ENCODE data around the gene WDFY2.

DNA sequence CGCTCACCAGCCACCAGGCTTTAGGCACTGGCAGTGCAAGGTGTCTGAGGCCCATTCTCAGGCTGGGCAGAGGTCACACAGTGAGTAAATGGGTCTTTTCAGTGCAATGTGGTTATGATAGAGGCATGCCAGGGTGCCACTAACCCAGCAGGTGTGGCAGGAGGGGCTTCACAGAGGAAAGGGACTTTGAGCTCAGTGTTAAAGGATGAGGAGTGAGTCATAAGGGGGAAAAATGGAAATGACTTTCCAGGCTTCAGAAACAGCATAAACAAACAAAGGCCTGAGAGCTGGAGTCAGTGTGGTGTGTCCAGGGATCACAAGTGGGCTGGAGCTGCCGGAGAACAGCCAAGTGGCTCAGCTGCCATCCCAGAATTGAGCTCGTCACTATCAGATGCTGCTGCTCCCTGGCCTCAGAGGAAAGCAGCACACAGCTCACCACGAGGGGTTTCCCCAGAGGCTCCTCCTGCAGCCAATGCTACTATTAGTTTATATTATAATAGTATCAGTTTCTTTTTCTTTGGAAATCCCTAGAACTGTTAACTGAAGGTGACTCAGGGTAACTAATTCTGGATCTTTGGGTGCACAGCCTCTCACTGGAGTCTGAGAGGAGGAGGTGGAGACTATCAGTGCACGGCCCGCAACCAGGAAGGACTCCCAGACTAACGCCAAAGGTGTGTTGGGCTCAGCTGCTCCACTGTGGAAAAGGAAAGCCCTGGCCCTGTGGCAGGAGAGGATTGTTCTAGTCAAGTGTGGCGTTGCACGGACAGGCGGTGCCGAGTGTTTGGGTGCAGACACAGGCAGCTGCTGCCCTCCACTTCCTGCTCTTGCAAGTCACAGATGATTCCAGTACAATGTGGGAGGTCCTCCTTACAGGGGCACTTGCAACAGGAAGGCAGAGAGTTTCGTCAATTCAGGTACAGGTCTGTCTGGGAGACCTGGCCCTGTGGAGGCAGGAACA lies 180.2 kb downstream of the WDFY2 start:
- TF ChIP-seq, protein P1, sequence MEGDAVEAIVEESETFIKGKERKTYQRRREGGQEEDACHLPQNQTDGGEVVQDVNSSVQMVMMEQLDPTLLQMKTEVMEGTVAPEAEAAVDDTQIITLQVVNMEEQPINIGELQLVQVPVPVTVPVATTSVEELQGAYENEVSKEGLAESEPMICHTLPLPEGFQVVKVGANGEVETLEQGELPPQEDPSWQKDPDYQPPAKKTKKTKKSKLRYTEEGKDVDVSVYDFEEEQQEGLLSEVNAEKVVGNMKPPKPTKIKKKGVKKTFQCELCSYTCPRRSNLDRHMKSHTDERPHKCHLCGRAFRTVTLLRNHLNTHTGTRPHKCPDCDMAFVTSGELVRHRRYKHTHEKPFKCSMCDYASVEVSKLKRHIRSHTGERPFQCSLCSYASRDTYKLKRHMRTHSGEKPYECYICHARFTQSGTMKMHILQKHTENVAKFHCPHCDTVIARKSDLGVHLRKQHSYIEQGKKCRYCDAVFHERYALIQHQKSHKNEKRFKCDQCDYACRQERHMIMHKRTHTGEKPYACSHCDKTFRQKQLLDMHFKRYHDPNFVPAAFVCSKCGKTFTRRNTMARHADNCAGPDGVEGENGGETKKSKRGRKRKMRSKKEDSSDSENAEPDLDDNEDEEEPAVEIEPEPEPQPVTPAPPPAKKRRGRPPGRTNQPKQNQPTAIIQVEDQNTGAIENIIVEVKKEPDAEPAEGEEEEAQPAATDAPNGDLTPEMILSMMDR (conservative IDR thresholded peaks at IDR 0.05; ENCODE audit: low read depth in 2 of 2), result no peak
- TF ChIP-seq EZH2 (IDR thresholded peaks at IDR 0.05; ENCODE audit: low read depth, unreplicated experiment), result no peak
- TF ChIP-seq JUNB (IDR thresholded peaks at IDR 0.05; ENCODE audit: unreplicated experiment), result no peak
- TF ChIP-seq POLR2AphosphoS5 (IDR thresholded peaks at IDR 0.05; ENCODE audit: low read depth), result no peak
- TF ChIP-seq NANOG (IDR thresholded peaks at IDR 0.05; ENCODE audit: borderline replicate concordance), result no peak
- no peak for TF ChIP-seq EZH2phosphoT487 (IDR thresholded peaks at IDR 0.05; ENCODE audit: unreplicated experiment)
- no peak for TF ChIP-seq ZNF114 (CRISPR knock-in tag; IDR thresholded peaks at IDR 0.05)
- TF ChIP-seq CREB1 (CRISPR knock-in tag; IDR thresholded peaks at IDR 0.05; ENCODE audit: low read depth), result no peak
- TF ChIP-seq STAT1 (IDR thresholded peaks at IDR 0.05; ENCODE audit: unreplicated experiment), result no peak
- TF ChIP-seq, protein P2, sequence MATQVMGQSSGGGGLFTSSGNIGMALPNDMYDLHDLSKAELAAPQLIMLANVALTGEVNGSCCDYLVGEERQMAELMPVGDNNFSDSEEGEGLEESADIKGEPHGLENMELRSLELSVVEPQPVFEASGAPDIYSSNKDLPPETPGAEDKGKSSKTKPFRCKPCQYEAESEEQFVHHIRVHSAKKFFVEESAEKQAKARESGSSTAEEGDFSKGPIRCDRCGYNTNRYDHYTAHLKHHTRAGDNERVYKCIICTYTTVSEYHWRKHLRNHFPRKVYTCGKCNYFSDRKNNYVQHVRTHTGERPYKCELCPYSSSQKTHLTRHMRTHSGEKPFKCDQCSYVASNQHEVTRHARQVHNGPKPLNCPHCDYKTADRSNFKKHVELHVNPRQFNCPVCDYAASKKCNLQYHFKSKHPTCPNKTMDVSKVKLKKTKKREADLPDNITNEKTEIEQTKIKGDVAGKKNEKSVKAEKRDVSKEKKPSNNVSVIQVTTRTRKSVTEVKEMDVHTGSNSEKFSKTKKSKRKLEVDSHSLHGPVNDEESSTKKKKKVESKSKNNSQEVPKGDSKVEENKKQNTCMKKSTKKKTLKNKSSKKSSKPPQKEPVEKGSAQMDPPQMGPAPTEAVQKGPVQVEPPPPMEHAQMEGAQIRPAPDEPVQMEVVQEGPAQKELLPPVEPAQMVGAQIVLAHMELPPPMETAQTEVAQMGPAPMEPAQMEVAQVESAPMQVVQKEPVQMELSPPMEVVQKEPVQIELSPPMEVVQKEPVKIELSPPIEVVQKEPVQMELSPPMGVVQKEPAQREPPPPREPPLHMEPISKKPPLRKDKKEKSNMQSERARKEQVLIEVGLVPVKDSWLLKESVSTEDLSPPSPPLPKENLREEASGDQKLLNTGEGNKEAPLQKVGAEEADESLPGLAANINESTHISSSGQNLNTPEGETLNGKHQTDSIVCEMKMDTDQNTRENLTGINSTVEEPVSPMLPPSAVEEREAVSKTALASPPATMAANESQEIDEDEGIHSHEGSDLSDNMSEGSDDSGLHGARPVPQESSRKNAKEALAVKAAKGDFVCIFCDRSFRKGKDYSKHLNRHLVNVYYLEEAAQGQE (IDR thresholded peaks at IDR 0.05; ENCODE audit: unreplicated experiment), result no peak
